MM.1S (cell line): ENCODE measurements around the gene RPL38.

Experiments used
- CTCF ChIP-seq: fragments of 300-600 bp; sonication (generic); IDR thresholded peaks from 2 replicates; pipeline ENCODE4 v1.5.1; 2016; ENCODE audit warnings: antibody characterized with exemption, low read length, mixed read lengths
- EZH2 ChIP-seq: fragments of 300-600 bp; sonication (generic); optimal IDR thresholded peaks from 2 replicates; pipeline ENCODE3; 2017; ENCODE audit warnings: low read depth, mild to moderate bottlenecking, antibody characterized with exemption, low read length, mixed read lengths
- EZH2phosphoT487 ChIP-seq: fragments of 300-600 bp; sonication (generic); IDR thresholded peaks from 2 replicates; pipeline ENCODE4 v1.6.1; 2018; ENCODE audit warnings: antibody characterized with exemption, low read length

GRCh38 chr17:74163271-74163821 lies 40.1 kb upstream of the RPL38 start:
- TF ChIP-seq CTCF (no peak), EZH2phosphoT487 (no peak), EZH2 (no peak)
